HG03460 (cell line): ENCODE measurements around the gene ANKRD23.
"Not testable (repeated sequence)": the region's sequence is repeated elsewhere in the genome, so short reads cannot be mapped to it uniquely, and the experiment has no call there.

Experiments used
- ATAC-seq: cut with Tn5 transposase; IDR thresholded peaks from one replicate; pipeline ENCODE4 v1.9.1; 2021; ENCODE audit not compliant: unreplicated experiment

The ANKRD23 gene

GRCh38 chr2:96864343-96865091, 20.7 kb upstream of the ANKRD23 start:
- ATAC-seq, result no peak

DNA sequence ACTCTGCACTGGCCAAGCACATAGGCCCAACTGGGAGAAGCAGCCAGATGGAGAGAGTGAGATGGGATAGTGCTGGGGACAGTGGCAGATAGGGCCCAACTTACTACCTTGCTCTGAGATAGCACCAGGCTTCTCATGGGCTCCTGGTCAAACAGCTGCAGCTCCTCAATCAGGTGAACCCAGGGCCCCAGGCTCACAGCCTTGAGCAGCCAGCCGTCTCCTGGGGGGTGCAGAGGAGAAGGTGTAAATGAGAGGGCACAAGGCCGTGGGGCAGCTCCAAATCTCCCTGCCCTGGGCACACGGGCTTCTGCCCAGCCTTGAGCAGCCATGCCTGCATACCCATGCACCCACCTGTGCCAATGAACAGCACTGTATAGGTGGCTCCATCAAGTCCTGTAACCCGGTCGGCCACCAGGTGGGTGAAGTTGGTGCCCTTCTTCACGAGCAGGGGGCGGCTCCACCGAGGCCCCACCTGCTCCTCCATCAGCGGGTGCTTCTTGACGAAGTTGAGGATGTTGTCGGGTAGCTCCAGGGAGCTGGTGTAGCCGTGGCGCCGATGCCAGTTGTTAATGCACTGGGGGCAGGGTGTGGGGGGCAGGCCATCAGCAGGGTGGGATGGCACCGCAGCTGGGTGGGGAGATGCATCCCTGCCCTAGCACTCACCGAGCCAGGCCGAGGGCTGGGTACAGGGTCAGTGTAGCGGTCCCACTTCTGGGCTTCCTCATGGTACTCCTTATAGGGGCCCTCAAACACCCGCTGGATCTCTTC, 19.9 kb upstream of the ANKRD23 start:
- no peak for ATAC-seq

DNA sequence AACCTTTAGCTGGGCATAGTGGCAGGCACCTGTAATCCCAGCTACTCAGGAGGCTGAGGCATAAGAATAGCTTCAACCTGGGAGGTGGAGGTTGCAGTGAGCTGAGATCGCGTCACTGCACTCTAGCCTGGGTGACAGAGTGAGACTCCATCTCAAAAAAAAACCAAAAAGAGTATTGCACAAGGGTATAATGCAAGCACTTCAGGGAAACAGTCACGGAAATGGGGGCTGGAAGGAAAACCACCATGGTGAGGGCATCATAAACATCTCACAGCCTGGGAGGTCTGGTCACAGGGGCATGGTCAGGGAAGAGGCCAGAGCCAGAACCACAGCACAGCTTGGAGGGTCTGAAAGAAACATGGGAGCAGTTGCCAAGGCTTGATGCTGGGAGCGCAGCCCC, 19.2 kb upstream of the ANKRD23 start:
- not testable (repeated sequence) for ATAC-seq

DNA sequence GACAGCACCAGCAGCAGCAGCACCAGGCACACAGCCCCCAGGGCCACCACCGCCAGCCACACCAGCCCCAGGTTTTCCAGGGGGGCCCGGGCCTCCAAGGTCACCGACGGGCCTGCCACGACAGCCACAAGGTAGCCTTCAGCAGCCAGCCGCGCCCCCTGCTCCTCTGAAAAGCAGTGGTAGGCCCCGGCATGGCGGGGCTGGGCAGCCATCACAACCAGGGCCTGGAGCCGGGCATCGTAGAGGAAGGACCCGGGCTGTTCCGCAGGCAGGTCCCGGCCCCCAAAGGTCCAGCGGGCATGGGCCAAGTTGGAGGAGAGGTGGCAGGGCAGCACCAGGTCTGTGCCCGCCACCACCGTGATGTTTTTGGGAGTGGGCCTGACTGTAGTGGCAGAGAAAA, 17.3 kb upstream of the ANKRD23 start:
- no peak for ATAC-seq

- ATAC-seq, result no peak
These were observed 16.5 kb upstream of the ANKRD23 start for GRCh38 chr2:96860065-96861029.

GRCh38 chr2:96859681-96860064, 15.9 kb upstream of the ANKRD23 start:
- ATAC-seq, result no peak

DNA sequence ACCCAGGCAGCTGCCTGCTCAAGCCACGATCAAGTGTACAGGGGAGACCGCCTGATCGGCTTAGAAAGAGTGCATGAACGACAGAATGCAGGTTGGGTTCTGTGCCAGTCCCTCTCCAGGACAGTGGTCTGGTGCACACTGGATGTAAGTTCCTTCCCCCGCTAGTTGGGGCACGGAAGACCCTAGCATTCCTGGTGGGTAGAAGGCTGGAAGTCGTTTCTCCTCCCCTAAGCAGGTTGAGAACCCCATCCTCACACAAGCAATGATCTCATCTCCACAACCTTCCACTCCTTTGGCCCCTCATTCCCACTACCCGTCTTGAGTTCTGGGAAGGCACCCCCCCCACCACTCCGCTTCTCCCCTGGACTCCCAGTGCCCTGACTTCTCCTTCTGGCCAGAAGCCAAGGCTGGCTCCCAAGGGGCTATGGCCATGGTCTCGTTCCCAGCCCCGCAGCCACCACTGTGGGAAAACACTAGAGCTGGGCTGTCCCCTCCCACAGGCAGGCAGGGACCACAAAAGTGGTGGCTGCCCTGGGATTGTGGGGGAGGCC, 15.4 kb upstream of the ANKRD23 start:
- ATAC-seq, result no peak

DNA sequence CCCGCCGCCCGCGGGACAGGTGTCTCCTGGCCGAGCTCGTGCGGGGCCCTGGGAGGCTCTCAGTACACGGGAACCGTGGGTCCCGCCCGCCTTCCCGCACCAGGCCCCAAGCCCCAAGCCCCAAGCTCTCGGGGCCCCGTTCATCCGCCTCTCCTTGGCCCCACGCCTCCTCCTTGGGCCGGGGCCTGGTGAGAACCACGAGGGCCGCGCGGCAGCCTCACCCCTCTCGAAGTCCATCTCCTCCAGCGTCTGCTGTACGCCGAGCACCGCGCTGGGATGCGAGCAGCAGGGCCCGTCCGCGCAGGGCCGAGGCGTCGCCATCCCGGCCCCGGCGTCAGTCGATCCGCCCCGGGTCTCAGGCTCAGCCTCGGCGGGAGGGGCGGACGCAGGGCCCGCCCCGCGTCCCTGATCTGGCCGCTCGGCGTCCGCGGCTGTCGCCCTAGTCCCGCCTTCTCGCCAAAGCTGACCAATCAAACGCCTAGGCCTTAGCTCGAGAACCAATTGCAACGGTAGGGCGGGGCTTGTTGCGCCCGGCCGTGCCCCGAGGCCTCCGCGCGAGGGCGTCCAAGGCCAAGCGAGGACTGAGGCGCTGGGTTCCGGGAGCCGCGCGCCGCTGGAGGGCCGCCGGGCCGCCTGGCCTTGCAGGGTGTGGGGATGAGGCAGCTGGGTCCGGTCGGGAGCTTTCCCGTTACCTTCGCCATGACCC, 14.0 kb upstream of the ANKRD23 start, which contains the start of gene ANKRD39:
Gene ANKRD39 (minus strand): TSS at position 350 of the 706 bp plus-strand sequence. CDS start 29 bp downstream, at position 321.
- peak; percentile 88 for ATAC-seq

- peak; percentile 21 for ATAC-seq
These were observed 13.2 kb upstream of the ANKRD23 start for GRCh38 chr2:96856776-96857666.

DNA sequence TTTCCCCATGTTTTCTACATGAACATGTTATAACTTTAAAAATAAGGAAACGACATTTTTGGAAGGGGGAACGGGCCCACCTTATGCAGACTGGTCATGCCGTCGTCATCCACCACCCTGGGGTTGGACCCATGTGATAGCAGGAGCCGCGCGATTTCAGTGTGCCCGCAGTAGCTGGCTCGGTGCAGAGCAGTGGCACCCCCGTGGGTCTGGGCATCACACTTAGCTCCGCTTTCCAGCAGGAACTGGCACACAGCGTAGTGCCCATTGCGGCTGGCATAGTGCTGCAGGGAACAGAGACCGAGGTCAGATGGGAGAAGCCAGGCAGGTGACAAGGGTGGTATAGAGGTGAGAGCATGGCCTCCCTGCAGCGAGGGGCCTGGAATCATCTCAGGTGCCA, 9.5 kb upstream of the ANKRD23 start:
- no peak for ATAC-seq

GRCh38 chr2:96852667-96853066, 8.8 kb upstream of the ANKRD23 start:
- ATAC-seq, result no peak

DNA sequence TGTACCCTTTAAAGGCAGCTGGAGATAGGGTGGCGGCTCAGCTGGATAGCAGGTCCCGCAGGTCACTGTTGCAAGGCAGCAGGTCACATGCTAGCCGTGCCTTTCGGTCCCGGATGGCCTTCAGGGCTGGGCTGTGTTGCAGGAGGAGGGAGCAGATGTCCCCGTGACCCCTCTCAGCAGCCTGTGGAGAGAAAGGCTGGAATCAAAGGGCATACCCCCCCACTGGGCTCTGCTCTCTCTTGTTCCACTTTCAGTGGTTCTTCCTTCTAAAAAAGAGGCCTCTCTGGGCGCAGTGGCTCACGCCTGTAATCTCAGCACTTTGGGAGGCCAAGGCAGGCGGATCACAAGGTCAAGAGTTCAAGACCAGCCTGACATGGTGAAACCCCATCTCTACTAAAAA, 4.4 kb upstream of the ANKRD23 start:
- no peak for ATAC-seq

GRCh38 chr2:96847586-96847985, 3.8 kb upstream of the ANKRD23 start:
- no peak for ATAC-seq

DNA sequence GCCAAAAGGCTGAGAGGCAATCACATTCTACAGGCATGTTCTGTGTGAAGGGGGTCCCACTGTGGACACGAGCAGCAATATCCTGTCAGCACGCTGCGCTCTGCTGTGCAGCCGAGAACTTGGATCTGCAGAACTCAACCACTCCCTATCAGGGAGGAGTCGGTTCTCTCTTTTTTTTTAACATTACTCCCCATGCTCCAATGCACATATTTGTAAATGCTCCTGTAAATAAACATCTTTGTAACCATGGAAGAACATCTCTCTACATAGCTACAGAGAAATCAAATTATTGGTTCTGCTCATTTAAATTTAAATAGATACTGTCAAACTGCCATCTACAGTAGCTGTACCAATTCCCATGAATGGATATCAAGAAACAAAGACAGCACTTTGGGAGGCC, 3.0 kb upstream of the ANKRD23 start:
- no peak for ATAC-seq

- no peak for ATAC-seq
These were observed 586 bp upstream of the ANKRD23 start for GRCh38 chr2:96844405-96844808.

DNA sequence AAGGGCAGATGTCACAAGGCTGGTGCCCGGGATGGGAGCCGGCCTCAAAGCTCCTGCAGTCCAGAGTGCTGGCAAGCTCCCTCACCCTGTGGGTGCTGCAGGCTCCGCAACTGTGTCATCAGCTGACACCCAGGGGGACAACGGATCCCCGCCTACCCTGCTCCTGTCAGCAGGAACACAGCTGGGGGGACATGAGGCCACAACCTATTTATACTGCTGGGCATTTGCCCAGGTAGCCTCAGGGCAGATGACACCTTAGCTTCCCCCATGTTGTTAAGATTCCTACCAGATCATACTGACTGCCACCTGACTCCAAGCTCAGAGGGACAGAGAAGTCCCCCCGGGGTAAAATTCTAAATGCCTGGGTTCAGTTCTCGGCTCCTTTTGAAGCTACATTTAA, 1.2 kb downstream of the ANKRD23 start:
- ATAC-seq, result no peak

GRCh38 chr2:96841701-96842495, 1.9 kb downstream of the ANKRD23 start:
- ATAC-seq, result no peak
